GM12875 (cell line): ENCODE measurements around the gene PRSS56.

Experiments used
- H3K4me3 ChIP-seq: one replicate; pipeline ENCODE4 v1.5.1; 2011; ENCODE audit warnings: low read depth, low read length, control low read depth
- TF ChIP-seq, protein P1 (sequence below): IDR thresholded peaks from 2 replicates; pipeline ENCODE4 v1.5.1; 2011; ENCODE audit warnings: low read depth, mild to moderate bottlenecking, control low read depth, inconsistent platforms, low read length, moderate library complexity, borderline replicate concordance; ENCODE audit not compliant: insufficient read depth

PRSS56 gene

DNA sequence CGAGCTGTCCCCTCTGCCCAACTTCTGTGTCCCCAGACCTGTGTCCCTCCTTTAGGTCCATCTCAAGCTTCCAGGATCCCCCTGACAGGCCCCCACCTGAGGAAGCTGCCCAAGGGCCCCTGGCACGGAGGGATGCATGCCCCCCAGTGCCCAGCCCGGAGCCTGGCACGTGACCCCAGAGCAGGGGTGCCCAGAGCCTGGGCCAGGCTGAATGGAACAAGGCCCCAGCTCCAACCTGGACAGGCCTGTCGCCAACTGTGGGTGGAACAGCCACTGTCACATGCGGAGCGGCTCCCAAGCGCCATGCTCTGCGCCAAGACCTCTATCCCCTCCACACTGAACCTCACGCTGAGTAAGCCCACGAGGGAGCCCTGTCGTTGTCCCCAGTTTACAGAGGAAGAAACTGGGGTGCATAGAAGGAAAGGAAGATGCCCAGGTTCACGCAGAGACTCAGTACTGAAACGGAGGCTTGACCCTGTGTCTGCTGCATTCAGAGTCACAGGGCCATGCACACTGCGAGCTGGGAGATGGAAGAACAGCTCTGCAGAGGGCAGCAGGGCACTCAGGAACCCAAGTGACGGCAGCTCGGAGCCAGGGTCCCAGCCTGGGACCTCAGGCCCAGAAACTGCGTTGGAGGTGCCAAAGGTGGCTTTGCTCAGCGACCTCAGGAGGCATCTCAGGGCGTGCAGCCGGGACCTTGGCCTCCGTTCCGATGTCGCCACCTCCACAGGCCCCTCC, 27.1 kb upstream of the PRSS56 start:
- TF ChIP-seq, protein P1, sequence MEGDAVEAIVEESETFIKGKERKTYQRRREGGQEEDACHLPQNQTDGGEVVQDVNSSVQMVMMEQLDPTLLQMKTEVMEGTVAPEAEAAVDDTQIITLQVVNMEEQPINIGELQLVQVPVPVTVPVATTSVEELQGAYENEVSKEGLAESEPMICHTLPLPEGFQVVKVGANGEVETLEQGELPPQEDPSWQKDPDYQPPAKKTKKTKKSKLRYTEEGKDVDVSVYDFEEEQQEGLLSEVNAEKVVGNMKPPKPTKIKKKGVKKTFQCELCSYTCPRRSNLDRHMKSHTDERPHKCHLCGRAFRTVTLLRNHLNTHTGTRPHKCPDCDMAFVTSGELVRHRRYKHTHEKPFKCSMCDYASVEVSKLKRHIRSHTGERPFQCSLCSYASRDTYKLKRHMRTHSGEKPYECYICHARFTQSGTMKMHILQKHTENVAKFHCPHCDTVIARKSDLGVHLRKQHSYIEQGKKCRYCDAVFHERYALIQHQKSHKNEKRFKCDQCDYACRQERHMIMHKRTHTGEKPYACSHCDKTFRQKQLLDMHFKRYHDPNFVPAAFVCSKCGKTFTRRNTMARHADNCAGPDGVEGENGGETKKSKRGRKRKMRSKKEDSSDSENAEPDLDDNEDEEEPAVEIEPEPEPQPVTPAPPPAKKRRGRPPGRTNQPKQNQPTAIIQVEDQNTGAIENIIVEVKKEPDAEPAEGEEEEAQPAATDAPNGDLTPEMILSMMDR, result no peak
- no peak overlapping the region for H3K4me3 ChIP-seq

DNA sequence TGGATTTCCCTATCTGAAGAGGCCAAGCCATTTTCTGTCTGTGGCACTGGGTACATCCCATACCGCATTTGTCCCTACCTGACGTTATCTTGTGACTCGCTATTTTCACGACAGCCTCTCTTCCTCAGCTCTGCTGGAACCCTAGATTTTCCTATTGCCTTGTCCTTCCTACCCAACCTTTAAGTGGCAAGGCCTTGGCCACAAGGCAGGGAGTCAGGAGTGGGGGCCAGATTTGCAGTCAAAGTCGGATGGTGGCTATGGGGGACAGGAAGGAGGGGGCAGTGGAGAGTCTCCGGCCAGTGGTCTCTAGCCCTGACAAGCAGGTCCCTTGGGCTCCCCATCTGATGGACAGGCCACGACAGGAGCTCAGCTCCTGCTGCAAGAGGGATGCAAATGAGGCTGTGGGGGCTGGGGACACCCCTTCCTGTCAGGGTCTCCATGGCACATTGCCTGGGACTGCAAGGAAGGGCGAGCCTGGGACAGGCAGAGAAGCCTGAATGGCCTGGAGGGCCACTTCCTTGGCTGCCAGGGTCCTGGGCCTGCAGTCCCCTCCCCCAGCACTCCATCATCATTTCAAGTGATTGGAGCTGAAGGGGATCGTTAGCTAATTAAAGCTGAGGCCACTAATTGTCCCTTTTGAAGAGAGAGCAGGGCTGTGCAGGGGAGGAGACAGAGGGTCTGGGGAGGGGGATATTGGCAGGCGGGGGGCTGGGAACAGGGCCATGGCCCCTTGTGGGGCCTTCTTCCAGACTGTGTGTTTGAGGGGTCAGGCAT, 26.3 kb upstream of the PRSS56 start:
- TF ChIP-seq, protein P1, result no peak
- H3K4me3 ChIP-seq, result no peak overlapping the region

DNA sequence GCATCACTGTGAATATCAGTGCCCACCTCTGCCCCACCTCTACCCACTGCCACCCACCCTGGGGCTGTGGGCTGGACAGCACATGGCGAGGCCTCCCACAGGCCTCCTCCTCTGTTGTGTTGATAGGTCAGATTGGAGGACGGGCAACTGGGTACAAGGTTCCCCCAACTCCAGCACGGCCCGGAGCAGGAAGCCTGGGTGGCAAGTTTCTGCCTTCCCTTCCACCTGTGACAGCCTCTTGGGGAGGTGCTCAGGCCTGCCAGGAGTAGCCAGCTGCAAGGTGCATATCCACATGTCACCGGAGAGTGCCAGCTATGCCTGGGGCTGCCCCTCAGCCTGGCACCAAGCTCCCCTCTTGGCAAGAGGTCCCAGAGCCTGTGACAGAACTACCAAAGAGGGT, 25.6 kb upstream of the PRSS56 start:
- TF ChIP-seq, protein P1, result no peak
- no peak overlapping the region for H3K4me3 ChIP-seq

DNA sequence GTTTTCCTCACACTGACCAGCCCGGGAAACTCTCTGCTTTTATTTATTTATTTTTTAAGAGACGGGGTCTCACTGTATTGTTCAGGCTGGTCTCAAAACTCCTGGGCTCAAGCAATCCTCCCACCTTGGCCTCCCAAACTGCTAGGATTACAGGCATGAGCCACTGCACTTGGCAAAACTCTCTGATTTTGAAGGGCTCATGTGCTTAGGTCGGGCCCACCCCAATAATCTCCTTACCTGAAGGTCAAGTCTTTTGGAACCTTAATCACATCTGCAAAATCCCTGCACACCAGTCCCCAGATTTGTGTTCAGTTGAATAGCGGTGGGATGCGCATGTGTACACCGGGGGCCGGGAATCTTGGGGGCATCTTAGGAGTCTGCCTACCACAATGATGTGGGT, 24.9 kb upstream of the PRSS56 start:
- TF ChIP-seq, protein P1, result no peak
- H3K4me3 ChIP-seq, result no peak overlapping the region

DNA sequence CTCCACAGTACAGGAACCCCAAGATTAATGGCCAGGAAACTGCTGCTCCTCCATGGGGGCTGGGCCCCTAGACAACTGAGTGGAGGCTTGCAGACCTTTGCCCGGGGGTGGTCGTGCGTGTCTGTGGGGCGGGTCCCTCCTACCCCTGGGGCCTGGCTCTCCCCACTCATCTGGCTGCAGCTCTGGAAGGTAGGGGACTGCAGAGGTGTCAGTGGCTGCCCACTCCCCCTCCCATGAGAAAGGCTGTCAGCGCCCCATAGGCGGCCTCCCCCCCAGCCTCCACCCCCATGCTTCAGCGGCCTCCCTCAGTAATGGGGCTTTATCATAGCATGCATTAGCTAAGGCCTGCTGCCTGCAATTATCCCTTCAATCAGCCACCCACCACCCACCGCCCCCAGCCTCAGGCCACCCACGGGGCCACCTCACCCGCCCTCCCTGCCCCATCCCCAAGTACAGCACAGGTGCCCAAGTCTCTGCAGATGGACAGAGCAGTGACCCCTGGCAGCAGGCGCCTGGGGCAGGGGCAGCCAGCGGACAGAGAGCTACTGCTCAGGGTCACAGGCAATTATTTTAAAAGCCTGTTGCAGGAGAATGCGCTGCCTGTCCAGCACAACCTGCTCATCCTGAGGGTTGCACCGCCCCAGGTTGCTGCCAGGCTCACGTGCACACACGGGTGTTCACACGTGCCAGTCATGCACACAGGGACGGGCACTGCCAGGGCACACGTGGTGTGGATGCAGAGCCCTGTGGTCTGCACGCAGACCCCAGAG, 23.5 kb upstream of the PRSS56 start:
- TF ChIP-seq, protein P1, result no peak

DNA sequence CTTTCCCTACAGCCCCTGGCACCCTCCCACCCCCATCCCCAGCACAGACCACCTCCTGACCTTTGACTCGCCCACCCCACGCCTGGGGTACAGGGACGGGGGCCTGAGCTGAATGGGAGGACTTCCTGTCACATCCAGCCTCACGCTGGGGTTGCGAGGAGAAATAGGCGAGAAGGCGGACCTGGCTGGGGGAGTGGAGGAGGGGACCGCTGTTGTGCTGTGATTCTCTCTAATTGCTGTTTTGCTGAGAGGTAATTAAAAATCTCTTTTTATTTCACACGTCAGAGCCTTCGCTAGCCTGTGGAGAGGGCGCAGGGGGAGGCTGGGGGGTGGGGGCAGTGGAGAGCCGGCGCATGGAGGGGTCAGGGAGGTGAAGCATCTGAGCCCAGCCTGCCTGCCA, 22.8 kb upstream of the PRSS56 start:
- TF ChIP-seq, protein P1, result no peak
- H3K4me3 ChIP-seq, result no peak overlapping the region

More for the DNA sequence above, 23.5 kb upstream of the PRSS56 start:
- H3K4me3 ChIP-seq, result no peak overlapping the region
